SK-N-SH treated with all-trans-retinoic acid at 6 μM for 48 hours (cell line): ENCODE data around the gene SHB.

Experiments
- CSDC2 ChIP-seq: fragments of 250-450 bp; sonication (Bioruptor Pico); IDR thresholded peaks from 2 replicates; pipeline ENCODE4 v1.5.0; 2020; ENCODE audit warnings: mild to moderate bottlenecking, moderate library complexity
- GLIS3 ChIP-seq: fragments of 250-450 bp; sonication (Bioruptor Pico); IDR thresholded peaks from 2 replicates; pipeline ENCODE4 v1.5.0; 2020; ENCODE audit warnings: mild to moderate bottlenecking, moderate library complexity
- OSR1 ChIP-seq: fragments of 250-450 bp; sonication (Bioruptor Pico); IDR thresholded peaks from 2 replicates; pipeline ENCODE4 v1.8.0; 2022; ENCODE audit warnings: moderate library complexity, mild to moderate bottlenecking, inconsistent platforms
- TCF4 ChIP-seq: fragments of 250-450 bp; sonication (Bioruptor Pico); IDR thresholded peaks from 2 replicates; pipeline ENCODE4 v1.8.0; 2021; ENCODE audit warnings: mild to moderate bottlenecking, moderate library complexity, borderline replicate concordance
- TOX ChIP-seq: fragments of 250-450 bp; sonication (Bioruptor Pico); IDR thresholded peaks from 2 replicates; pipeline ENCODE4 v1.8.0; 2021; ENCODE audit warnings: mild to moderate bottlenecking, moderate library complexity, borderline replicate concordance
- ZFP3 ChIP-seq: fragments of 250-450 bp; sonication (Bioruptor Pico); IDR thresholded peaks from 2 replicates; pipeline ENCODE4 v1.5.0; 2020; ENCODE audit warnings: mild to moderate bottlenecking, moderate library complexity
- ZFP30 ChIP-seq: fragments of 450-650 bp; formaldehyde crosslinking; IDR thresholded peaks from 2 replicates; pipeline ENCODE4 v1.5.0; 2022; ENCODE audit warnings: mild to moderate bottlenecking, moderate library complexity
- TF ChIP-seq, protein P1 (sequence below): fragments of 250-450 bp; sonication (Bioruptor Pico); IDR thresholded peaks from 2 replicates; pipeline ENCODE4 v1.5.1; 2020; ENCODE audit warnings: low read depth, mild to moderate bottlenecking, moderate library complexity
- TF ChIP-seq, protein P2 (sequence below): fragments of 250-450 bp; sonication (Bioruptor Pico); IDR thresholded peaks from 2 replicates; pipeline ENCODE4 v1.8.0; 2020; ENCODE audit warnings: mild to moderate bottlenecking, moderate library complexity, borderline replicate concordance
- TF ChIP-seq, protein P3 (sequence below): fragments of 250-450 bp; sonication (Bioruptor Pico); IDR thresholded peaks from 2 replicates; pipeline ENCODE4 v1.5.0; 2020; ENCODE audit warnings: mild to moderate bottlenecking, moderate library complexity
- TF ChIP-seq, protein P4 (sequence below): fragments of 250-450 bp; sonication (Bioruptor Pico); IDR thresholded peaks from 2 replicates; pipeline ENCODE4 v1.8.0; 2021; ENCODE audit warnings: low read depth, mild to moderate bottlenecking, moderate library complexity, borderline replicate concordance
- TF ChIP-seq, protein P5 (sequence below): fragments of 250-450 bp; sonication (Bioruptor Pico); IDR thresholded peaks from 2 replicates; pipeline ENCODE4 v1.5.1; 2021; ENCODE audit warnings: mild to moderate bottlenecking, moderate library complexity

DNA sequence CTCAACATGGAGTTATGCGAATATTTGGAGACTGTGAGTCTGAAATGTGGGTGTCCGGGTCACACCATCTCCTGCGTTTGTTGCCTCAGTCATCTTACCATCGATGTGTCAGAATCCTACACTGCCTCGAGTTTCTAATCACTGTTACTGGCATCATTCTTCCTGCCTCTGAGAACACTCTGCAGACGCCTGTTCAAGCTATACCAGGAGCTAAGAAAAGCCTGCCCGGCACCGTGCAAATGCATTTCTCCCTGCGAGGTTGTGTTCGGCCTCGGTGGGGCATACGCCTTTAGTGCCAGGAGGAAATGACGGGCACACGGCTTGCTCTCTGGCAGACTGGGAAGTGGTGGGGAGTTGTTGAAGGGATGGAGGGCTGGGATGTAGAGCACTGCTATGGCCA, 133.9 kb downstream of the SHB start:
- no peak for TF ChIP-seq GLIS3 (CRISPR knock-in tag)
- TF ChIP-seq ZFP30 (CRISPR knock-in tag) = no peak
- TF ChIP-seq, protein P1, sequence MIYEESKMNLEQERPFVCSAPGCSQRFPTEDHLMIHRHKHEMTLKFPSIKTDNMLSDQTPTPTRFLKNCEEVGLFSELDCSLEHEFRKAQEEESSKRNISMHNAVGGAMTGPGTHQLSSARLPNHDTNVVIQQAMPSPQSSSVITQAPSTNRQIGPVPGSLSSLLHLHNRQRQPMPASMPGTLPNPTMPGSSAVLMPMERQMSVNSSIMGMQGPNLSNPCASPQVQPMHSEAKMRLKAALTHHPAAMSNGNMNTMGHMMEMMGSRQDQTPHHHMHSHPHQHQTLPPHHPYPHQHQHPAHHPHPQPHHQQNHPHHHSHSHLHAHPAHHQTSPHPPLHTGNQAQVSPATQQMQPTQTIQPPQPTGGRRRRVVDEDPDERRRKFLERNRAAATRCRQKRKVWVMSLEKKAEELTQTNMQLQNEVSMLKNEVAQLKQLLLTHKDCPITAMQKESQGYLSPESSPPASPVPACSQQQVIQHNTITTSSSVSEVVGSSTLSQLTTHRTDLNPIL (CRISPR knock-in tag) = no peak
- TF ChIP-seq, protein P2, sequence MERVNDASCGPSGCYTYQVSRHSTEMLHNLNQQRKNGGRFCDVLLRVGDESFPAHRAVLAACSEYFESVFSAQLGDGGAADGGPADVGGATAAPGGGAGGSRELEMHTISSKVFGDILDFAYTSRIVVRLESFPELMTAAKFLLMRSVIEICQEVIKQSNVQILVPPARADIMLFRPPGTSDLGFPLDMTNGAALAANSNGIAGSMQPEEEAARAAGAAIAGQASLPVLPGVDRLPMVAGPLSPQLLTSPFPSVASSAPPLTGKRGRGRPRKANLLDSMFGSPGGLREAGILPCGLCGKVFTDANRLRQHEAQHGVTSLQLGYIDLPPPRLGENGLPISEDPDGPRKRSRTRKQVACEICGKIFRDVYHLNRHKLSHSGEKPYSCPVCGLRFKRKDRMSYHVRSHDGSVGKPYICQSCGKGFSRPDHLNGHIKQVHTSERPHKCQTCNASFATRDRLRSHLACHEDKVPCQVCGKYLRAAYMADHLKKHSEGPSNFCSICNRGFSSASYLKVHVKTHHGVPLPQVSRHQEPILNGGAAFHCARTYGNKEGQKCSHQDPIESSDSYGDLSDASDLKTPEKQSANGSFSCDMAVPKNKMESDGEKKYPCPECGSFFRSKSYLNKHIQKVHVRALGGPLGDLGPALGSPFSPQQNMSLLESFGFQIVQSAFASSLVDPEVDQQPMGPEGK (CRISPR knock-in tag) = no peak
- TF ChIP-seq CSDC2 (CRISPR knock-in tag) = no peak
- no peak for TF ChIP-seq OSR1
- TF ChIP-seq TOX (CRISPR knock-in tag) = no peak
- TF ChIP-seq, protein P3, sequence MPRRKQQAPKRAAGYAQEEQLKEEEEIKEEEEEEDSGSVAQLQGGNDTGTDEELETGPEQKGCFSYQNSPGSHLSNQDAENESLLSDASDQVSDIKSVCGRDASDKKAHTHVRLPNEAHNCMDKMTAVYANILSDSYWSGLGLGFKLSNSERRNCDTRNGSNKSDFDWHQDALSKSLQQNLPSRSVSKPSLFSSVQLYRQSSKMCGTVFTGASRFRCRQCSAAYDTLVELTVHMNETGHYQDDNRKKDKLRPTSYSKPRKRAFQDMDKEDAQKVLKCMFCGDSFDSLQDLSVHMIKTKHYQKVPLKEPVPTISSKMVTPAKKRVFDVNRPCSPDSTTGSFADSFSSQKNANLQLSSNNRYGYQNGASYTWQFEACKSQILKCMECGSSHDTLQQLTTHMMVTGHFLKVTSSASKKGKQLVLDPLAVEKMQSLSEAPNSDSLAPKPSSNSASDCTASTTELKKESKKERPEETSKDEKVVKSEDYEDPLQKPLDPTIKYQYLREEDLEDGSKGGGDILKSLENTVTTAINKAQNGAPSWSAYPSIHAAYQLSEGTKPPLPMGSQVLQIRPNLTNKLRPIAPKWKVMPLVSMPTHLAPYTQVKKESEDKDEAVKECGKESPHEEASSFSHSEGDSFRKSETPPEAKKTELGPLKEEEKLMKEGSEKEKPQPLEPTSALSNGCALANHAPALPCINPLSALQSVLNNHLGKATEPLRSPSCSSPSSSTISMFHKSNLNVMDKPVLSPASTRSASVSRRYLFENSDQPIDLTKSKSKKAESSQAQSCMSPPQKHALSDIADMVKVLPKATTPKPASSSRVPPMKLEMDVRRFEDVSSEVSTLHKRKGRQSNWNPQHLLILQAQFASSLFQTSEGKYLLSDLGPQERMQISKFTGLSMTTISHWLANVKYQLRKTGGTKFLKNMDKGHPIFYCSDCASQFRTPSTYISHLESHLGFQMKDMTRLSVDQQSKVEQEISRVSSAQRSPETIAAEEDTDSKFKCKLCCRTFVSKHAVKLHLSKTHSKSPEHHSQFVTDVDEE (CRISPR knock-in tag) = no peak
- TF ChIP-seq TCF4 (CRISPR knock-in tag) = no peak
- TF ChIP-seq, protein P4, sequence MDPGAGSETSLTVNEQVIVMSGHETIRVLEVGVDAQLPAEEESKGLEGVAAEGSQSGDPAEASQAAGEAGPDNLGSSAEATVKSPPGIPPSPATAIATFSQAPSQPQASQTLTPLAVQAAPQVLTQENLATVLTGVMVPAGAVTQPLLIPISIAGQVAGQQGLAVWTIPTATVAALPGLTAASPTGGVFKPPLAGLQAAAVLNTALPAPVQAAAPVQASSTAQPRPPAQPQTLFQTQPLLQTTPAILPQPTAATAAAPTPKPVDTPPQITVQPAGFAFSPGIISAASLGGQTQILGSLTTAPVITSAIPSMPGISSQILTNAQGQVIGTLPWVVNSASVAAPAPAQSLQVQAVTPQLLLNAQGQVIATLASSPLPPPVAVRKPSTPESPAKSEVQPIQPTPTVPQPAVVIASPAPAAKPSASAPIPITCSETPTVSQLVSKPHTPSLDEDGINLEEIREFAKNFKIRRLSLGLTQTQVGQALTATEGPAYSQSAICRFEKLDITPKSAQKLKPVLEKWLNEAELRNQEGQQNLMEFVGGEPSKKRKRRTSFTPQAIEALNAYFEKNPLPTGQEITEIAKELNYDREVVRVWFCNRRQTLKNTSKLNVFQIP (CRISPR knock-in tag) = no peak
- TF ChIP-seq, protein P5, sequence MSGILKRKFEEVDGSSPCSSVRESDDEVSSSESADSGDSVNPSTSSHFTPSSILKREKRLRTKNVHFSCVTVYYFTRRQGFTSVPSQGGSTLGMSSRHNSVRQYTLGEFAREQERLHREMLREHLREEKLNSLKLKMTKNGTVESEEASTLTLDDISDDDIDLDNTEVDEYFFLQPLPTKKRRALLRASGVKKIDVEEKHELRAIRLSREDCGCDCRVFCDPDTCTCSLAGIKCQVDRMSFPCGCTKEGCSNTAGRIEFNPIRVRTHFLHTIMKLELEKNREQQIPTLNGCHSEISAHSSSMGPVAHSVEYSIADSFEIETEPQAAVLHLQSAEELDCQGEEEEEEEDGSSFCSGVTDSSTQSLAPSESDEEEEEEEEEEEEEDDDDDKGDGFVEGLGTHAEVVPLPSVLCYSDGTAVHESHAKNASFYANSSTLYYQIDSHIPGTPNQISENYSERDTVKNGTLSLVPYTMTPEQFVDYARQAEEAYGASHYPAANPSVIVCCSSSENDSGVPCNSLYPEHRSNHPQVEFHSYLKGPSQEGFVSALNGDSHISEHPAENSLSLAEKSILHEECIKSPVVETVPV (CRISPR knock-in tag) = no peak
- no peak for TF ChIP-seq ZFP3 (CRISPR knock-in tag)
